Breast epithelium (tissue), 3 donors: ENCODE data around the gene FNDC10.

Experiments
- CTCF ChIP-seq, 3 donors: fragments of 450-650 bp; IDR thresholded peaks; one replicate each; pipeline ENCODE4 v1.5.1; 2016 to 2017; ENCODE audit warnings: antibody characterized with exemption in 3 of 3, mild to moderate bottlenecking in 3 of 3, moderate library complexity in 3 of 3
- POLR2A ChIP-seq: fragments of 450-650 bp; IDR thresholded peaks from one replicate; pipeline ENCODE4 v1.6.1; 2016; ENCODE audit warnings: antibody characterized with exemption, mild to moderate bottlenecking, moderate library complexity
- POLR2AphosphoS5 ChIP-seq, 3 donors: sonication (generic); formaldehyde crosslinking; IDR thresholded peaks; one replicate each; pipeline ENCODE4 v1.6.1; 2017; ENCODE audit warnings: antibody characterized with exemption in 3 of 3

GRCh38 chr1:1583347-1584010, 16.5 kb downstream of the FNDC10 start:
- TF ChIP-seq CTCF (IDR thresholded peaks at IDR 0.05) (no peak), POLR2A (no peak), POLR2AphosphoS5 (IDR thresholded peaks at IDR 0.05) (no peak)
